HUES48 (cell line): Measurements from ENCODE around the gene MICAL2.

Source experiments
- H3K27ac ChIP-seq: one replicate; pipeline ENCODE4 v1.7.0; 2013; ENCODE audit warnings: low read depth, low read length, inconsistent platforms
- H3K27me3 ChIP-seq: 2 replicates; pipeline ENCODE4 v1.6.1; 2013; ENCODE audit warnings: mild to moderate bottlenecking, low read length; ENCODE audit not compliant: control insufficient read depth, insufficient read depth
- H3K36me3 ChIP-seq: 2 replicates; pipeline ENCODE4 v1.6.1; 2013; ENCODE audit warnings: low read length; ENCODE audit not compliant: control insufficient read depth, insufficient read depth
- H3K4me1 ChIP-seq: 2 replicates; pipeline ENCODE4 v1.6.1; 2013; ENCODE audit warnings: mild to moderate bottlenecking, low read length; ENCODE audit not compliant: control insufficient read depth, insufficient read depth
- H3K4me3 ChIP-seq: 2 replicates; pipeline ENCODE4 v1.5.1; 2013; ENCODE audit warnings: mild to moderate bottlenecking, low read depth, low read length
- H3K9ac ChIP-seq: 2 replicates; pipeline ENCODE4 v1.6.1; 2013; ENCODE audit warnings: mild to moderate bottlenecking, low read depth, low read length, moderate library complexity
- H3K9me3 ChIP-seq: 2 replicates; pipeline ENCODE4 v1.6.1; 2013; ENCODE audit warnings: low read length; ENCODE audit not compliant: control insufficient read depth, insufficient read depth

MICAL2 gene

DNA sequence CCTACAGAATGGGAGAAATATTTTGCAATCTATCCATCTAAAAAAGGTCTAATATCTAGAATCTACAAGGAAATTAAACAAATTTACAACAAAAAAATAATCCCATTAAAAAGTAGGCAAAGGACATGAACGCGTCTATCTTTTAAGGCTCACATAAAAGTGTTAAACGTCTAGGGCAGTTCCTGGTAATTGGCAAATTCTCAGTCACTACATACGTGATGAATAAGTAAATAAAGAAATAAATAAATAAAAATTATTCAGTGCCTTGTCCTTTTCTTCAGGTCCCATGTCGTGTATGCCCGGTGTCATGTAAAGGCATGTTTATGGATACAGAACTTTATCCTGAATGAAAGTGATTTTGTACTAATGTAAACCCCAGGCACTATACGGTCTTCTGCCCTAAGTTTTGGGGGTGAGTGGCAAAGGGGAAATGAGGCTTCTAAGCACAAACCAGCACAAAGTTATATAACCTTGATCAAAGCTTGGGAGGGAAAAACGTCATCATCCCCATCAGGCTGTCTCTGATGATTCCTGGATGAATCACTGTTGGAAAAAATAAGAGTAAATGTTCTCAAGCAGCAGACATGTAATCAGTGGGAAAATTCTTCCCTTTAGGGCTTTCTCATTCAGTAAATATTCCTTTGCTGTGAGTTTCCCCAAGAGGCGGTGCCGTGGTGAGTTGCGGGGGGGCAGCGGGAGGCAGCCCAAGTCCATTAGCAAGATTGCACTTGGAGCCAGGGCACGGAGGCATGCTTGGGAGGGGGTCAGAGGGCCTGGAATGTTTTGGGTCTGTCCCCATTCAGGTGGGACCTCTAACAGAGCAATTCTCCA lies 30.4 kb upstream of the MICAL2 start:
- H3K27ac ChIP-seq = peak overlapping the region; percentile 20
- H3K9ac ChIP-seq = no peak overlapping the region
- H3K4me3 ChIP-seq = no peak overlapping the region
- peaks cover 5% of the 10 kb centered on the region for H3K4me1 ChIP-seq
- no peaks in the 10 kb centered on the region for H3K27me3 ChIP-seq
- H3K36me3 ChIP-seq = no peaks in the 10 kb centered on the region
- no peaks in the 10 kb centered on the region for H3K9me3 ChIP-seq

DNA sequence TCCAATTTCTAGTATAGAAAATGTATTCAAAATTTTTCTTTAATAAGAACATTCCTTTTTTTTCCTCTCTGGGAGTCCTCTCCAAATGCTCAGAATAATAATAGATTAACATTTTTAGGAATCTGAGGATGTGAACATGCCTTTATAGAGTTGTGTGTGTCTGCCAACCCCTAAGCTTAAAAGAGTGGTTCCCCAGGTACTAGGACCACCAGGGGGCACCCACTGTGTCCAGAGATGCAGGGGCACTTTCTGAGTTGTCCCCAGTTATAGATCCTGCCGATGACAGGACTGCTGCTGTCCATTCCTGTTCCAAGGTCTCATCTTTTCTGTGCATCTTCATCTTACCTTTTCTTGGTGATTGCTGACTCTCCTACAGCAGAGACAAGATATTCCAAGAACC lies 27.0 kb upstream of the MICAL2 start:
- peaks cover 11% of the 10 kb centered on the region for H3K4me1 ChIP-seq
- no peaks in the 10 kb centered on the region for H3K36me3 ChIP-seq
- no peaks in the 10 kb centered on the region for H3K9me3 ChIP-seq
- no peak overlapping the region for H3K4me3 ChIP-seq
- no peaks in the 10 kb centered on the region for H3K27me3 ChIP-seq
- no peak overlapping the region for H3K27ac ChIP-seq
- no peak overlapping the region for H3K9ac ChIP-seq

DNA sequence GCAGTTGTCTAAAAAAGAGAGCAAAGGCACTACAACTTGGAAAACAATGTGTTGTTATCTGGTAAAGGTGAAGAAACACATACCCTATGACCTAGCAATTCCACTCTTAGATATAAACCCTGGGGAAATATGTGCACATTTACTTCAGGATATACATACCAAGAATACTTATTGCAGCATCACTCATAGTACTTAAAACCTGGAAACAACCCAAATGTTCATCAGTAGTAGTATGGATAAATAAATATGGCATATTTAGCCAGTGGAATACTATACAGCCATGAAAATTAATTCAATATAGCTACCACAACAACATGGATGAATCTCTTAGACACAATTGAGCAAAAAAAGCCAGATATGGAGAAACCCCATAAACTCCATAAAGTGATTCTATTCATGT lies 26.1 kb upstream of the MICAL2 start:
- Histone ChIP-seq H3K9me3 (no peaks in the 10 kb centered on the region), H3K4me1 (peaks cover 11% of the 10 kb centered on the region), H3K4me3 (no peak overlapping the region), H3K27me3 (no peaks in the 10 kb centered on the region), H3K27ac (no peak overlapping the region), H3K9ac (no peak overlapping the region), H3K36me3 (no peaks in the 10 kb centered on the region)

DNA sequence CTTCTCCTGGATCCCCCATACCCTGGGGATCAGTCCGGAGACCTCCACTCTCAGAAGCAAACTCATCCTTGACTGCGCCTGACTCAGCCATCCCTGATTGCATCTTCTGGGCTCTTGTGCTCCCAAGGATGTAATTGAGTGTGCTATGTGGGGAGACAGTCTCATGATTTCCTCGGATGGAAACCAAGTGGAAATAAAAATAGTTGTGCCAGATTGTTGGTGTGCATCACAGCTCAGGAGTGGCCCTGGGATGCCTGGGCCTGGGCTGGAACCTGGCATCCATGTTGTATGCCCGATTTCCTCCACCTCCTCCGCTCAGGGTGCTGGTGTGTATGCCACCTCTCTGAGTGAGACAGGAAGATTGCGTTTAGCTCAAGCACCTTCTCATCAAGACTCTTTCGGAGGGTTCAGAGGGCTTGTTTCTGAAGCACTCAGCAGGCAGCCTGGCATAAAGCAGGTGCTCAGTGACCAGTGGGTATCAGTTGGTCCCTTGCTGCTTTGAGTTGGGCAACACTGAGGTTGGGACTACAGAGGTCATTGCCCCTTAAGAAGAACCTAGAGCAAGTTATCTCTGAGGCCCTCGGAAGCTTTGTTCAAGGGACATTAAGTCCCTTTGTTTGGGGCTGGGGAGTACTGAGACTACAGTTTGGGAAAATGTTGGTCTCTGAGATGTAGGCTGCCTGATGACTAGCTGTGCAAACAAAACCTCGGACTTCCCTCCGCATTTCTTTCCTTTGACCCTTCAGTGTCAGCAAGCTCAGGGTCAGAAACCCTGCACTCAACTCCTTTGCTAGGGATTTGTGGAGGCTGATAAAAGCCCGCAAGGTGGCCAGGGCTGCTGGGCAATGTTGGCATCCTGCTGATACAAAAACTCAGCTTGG lies 24.8 kb upstream of the MICAL2 start:
- no peaks in the 10 kb centered on the region for H3K9me3 ChIP-seq
- peak overlapping the region; percentile 75 for H3K27ac ChIP-seq
- H3K4me3 ChIP-seq = no peak overlapping the region
- H3K4me1 ChIP-seq = peaks cover 6% of the 10 kb centered on the region
- no peak overlapping the region for H3K9ac ChIP-seq
- H3K36me3 ChIP-seq = no peaks in the 10 kb centered on the region
- no peaks in the 10 kb centered on the region for H3K27me3 ChIP-seq

DNA sequence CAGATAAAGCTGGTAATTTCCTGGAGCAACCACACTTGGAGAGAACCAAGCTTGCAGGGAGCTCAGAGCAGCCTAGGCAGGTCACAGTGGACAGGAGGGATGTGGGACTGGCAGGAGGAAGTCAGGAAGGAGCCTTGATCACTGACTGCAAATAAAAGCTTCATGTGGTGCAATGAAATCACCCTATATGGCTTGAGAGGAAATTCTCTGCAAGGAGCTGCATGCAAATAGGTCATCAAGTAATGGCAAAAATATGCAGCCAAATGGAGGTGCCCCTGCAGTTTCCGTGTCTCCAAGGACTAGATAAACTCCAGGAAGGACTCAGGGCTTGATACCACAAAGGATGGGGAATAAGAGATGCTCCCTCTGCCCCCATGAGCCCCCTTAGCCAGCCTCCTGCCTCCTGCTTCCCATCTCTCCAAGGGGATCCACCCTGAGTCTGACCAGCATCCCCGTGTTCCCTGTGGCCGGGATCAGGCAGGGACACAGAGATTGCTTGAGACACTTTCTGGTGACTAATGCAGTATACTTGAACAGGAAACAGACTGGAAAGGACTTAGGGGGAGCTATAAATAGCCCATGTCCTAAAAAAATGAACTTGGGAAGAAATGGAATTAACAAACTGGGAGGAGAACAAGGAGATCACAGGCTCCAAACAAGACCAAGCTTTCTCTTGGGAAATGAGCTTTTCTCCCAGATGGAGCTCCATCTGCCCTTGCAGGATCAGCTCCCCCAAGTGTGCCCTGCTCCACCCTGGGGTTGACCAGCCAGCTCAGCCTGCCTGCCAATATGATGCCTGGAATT lies 23.9 kb upstream of the MICAL2 start:
- peaks cover 6% of the 10 kb centered on the region for H3K4me1 ChIP-seq
- no peaks in the 10 kb centered on the region for H3K27me3 ChIP-seq
- H3K4me3 ChIP-seq = no peak overlapping the region; the same call in 1 of the 2 replicates
- H3K9me3 ChIP-seq = no peaks in the 10 kb centered on the region
- no peaks in the 10 kb centered on the region for H3K36me3 ChIP-seq
- H3K9ac ChIP-seq = no peak overlapping the region
- peak overlapping the region; percentile 75 for H3K27ac ChIP-seq

DNA sequence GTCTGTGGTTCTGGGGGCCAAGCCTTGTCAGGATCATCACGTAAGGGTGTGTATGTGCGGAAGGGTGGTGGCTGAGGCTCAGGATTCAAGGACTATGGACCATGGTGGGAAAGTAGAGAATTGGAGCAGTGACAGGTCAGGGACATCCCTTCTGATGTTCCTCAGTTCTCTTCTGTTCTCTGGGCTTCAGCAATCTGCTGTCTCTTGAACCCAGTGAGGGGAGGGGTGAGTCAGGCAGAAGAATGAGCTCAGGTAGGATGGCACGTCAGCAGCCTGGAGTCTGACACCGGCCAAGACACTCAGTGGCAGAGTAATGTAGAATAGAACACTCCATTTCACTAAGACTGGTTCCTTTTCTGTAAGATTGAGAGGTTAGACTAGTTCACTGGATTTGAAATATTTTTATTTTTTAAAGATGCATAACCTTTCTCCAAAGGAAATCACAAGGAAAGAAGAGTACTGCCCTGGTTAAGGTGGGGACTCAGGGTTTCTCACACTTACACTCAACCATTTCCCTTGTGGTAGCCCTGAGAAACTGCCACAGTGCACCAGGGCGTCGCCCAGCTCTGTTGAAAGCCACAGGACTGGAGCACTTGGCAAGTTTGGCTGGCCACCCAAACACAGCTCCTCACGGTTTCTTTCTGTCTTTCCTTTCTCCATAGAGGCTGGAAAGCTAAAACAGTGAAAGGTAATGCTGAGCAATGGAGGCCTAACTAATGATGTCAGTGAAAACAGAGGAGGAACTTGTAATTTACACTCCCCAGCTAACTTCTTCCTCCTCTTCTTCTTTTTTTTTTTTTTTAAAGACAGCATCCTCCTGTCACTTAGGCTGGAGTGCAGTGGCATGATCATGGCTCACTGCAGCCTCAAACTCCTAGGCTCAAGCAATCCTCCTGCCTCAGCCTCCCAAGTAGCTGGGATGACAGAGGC lies 23.1 kb upstream of the MICAL2 start:
- no peaks in the 10 kb centered on the region for H3K9me3 ChIP-seq
- no peaks in the 10 kb centered on the region for H3K36me3 ChIP-seq
- no peak overlapping the region for H3K4me3 ChIP-seq
- H3K9ac ChIP-seq = no peak overlapping the region
- H3K4me1 ChIP-seq = peaks cover 14% of the 10 kb centered on the region
- no peaks in the 10 kb centered on the region for H3K27me3 ChIP-seq
- peak overlapping the region; percentile 75 for H3K27ac ChIP-seq

DNA sequence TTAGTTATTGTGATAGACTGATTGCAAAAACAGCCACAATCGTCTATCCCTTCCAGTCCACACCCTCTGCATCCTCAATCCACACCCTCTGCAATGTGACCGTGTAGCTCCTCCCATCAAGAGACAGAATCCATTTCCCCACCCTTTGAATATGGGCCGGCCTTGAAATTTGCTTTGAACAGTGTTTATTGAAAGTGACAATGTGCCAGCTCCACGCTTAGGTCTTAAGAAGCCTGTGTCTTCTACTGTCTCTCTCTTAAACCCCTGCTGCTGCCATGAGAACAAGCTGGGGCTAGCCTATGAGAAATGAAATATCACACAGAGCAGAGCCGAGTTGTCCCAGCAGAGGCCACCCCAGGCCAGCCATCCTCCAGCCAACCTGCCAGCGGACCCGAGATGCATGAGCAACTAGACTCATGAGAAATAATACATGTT lies 22.3 kb upstream of the MICAL2 start:
- no peaks in the 10 kb centered on the region for H3K27me3 ChIP-seq
- no peaks in the 10 kb centered on the region for H3K36me3 ChIP-seq
- no peak overlapping the region for H3K27ac ChIP-seq
- peaks cover 21% of the 10 kb centered on the region for H3K4me1 ChIP-seq
- no peaks in the 10 kb centered on the region for H3K9me3 ChIP-seq
- H3K9ac ChIP-seq = no peak overlapping the region
- no peak overlapping the region for H3K4me3 ChIP-seq

DNA sequence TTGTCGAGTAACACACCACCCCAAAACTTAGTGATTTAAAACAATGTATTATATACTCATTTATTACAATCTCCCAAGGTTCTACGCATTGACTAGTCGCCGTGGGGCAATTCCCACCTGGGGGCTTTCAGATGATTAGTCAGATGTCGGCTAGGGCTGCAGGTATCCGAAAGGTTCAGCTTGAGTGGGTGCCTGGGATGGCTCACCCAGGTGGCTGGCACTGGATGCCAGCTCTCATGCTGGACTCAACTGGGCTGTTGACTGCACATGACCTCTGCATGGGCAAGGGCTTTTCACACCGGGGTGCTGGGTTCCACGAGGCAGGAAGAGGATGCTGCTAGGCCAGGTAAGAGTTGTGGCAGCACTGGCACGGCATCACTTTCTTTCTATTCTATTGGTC lies 21.9 kb upstream of the MICAL2 start:
- Histone ChIP-seq H3K36me3 (no peaks in the 10 kb centered on the region), H3K9ac (no peak overlapping the region), H3K27me3 (no peaks in the 10 kb centered on the region), H3K27ac (no peak overlapping the region), H3K4me1 (peaks cover 26% of the 10 kb centered on the region), H3K4me3 (no peak overlapping the region), H3K9me3 (no peaks in the 10 kb centered on the region)

DNA sequence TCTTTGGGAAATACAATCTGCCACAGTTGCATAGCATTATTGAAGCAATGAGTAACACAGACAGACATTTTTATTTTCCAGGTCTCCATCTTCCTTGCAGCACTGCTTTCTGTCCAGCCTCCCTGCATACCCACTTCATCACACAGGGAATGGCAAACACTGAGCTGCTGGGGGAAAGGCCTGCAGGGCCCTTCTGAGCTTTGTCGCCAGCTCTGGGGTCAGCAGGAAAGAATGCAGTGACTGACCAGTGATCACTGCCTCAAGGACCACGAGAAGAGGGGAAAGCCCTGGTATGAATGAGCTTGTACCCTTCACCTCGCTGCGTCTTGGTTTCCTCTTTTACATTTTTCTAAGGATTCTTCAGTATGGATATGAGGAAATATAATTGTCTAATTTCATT lies 21.3 kb upstream of the MICAL2 start:
- Histone ChIP-seq H3K4me1 (peaks cover 26% of the 10 kb centered on the region), H3K36me3 (no peaks in the 10 kb centered on the region), H3K4me3 (no peak overlapping the region), H3K9ac (no peak overlapping the region), H3K27me3 (no peaks in the 10 kb centered on the region), H3K9me3 (no peaks in the 10 kb centered on the region), H3K27ac (no peak overlapping the region)

DNA sequence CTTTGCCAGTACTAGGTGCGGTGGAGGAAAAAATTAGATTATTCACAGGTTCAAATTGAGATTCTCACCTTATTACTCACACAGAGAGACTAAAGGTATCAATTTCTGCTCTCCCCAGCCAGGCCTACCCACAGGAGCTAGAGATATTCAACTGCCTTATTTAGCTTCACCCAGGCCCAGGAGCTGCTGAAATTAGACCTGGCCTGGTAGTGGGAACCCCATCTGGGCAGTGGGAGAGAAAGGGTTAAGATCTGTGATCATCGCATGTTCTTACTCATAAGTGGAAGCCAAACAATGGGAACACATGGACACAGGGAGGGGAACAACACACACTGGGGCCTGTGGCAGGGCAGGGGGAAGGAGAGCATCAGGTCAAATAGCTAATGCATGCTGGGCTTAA lies 20.9 kb upstream of the MICAL2 start:
- Histone ChIP-seq H3K4me3 (no peak overlapping the region), H3K36me3 (no peaks in the 10 kb centered on the region), H3K27ac (no peak overlapping the region), H3K4me1 (peaks cover 26% of the 10 kb centered on the region), H3K9me3 (no peaks in the 10 kb centered on the region), H3K27me3 (no peaks in the 10 kb centered on the region), H3K9ac (no peak overlapping the region)
